Fibroblast of skin of scalp (primary cell): Measurements from ENCODE around the gene PCDHGB2.
"Not testable (repeated sequence)": the region's sequence is repeated elsewhere in the genome, so short reads cannot be mapped to it uniquely, and the experiment has no call there.

Source experiments
- DNase-seq: peaks from one replicate; pipeline ENCODE4 v3.0.0-alpha.2; 2013

Gene PCDHGB2

GRCh38 chr5:141384471-141385267, 24.9 kb downstream of the PCDHGB2 start:
- no peak for DNase-seq

- DNase-seq = peak; percentile 65
Observed at GRCh38 chr5:141387557-141388311, 27.9 kb downstream of the PCDHGB2 start, which contains the start of gene PCDHGB4. Gene PCDHGB4, plus strand, starts transcription at chr5:141387698. Its CDS starts 187 bp downstream, at chr5:141387885.

- no peak for DNase-seq
Observed at GRCh38 chr5:141388661-141389060, 28.9 kb downstream of the PCDHGB2 start.

GRCh38 chr5:141389153-141390042, 29.6 kb downstream of the PCDHGB2 start:
- no peak for DNase-seq

- peak; percentile 38 for DNase-seq
Observed at GRCh38 chr5:141392429-141393198, 32.8 kb downstream of the PCDHGB2 start, which contains the start of gene PCDHGA8. Gene PCDHGA8, plus strand, starts transcription at chr5:141392633. Its CDS starts 181 bp downstream, at chr5:141392814.

- no peak for DNase-seq
Observed at GRCh38 chr5:141393267-141393666, 33.5 kb downstream of the PCDHGB2 start.

- not testable (repeated sequence) for DNase-seq
Observed at GRCh38 chr5:141394401-141395187, 34.8 kb downstream of the PCDHGB2 start.

- peak; percentile 69 for DNase-seq
Observed at GRCh38 chr5:141397756-141398551, 38.2 kb downstream of the PCDHGB2 start, which contains the start of gene PCDHGB5. Gene PCDHGB5, plus strand, starts transcription at chr5:141397947. Its CDS starts 181 bp downstream, at chr5:141398128.

- DNase-seq = no peak
Observed at GRCh38 chr5:141398608-141399007, 38.8 kb downstream of the PCDHGB2 start.

- DNase-seq = no peak
Observed at GRCh38 chr5:141399555-141400258, 39.9 kb downstream of the PCDHGB2 start.

GRCh38 chr5:141402553-141403243, 42.9 kb downstream of the PCDHGB2 start, which contains the start of gene PCDHGA9:
Gene PCDHGA9, plus strand, starts transcription at chr5:141402778. Its CDS starts 175 bp downstream, at chr5:141402953.
- DNase-seq = peak; percentile 37

GRCh38 chr5:141403387-141403786, 43.6 kb downstream of the PCDHGB2 start:
- DNase-seq = no peak

GRCh38 chr5:141407790-141408505, 48.2 kb downstream of the PCDHGB2 start, which contains the start of gene PCDHGB6:
Gene PCDHGB6, plus strand, starts transcription at chr5:141408021. Its CDS starts 182 bp downstream, at chr5:141408203.
- DNase-seq = peak; percentile 40

- no peak for DNase-seq
Observed at GRCh38 chr5:141409598-141410306, 50.0 kb downstream of the PCDHGB2 start.

GRCh38 chr5:141411575-141411974, 51.8 kb downstream of the PCDHGB2 start:
- no peak for DNase-seq
